ENCODE data around the gene PLEKHA6. TPM values are rescaled to one million over a fixed set of nuclear protein-coding genes. Genes with fewer than 3 reads are reported as not detected.

PLEKHA6 gene
- total RNA-seq, 2 experiments from 2014 or later = 0.23 to 0.25 TPM

- CTCF ChIA-PET = interaction anchor here (0.6 to 1.4 kb wide), 2 partner anchors 150 to 944 kb away, joined by 3 to 8 read pairs; no protein-coding TSS in a partner anchor
- POLR2A ChIA-PET = no interaction called here
Observed at GRCh38 chr1:204213668-204214662, 145.8 kb downstream of the PLEKHA6 start, which contains the start of gene GOLT1A. Gene GOLT1A, minus strand, starts transcription at chr1:204213988. Its CDS starts 82 bp downstream, at chr1:204213906.

DNA sequence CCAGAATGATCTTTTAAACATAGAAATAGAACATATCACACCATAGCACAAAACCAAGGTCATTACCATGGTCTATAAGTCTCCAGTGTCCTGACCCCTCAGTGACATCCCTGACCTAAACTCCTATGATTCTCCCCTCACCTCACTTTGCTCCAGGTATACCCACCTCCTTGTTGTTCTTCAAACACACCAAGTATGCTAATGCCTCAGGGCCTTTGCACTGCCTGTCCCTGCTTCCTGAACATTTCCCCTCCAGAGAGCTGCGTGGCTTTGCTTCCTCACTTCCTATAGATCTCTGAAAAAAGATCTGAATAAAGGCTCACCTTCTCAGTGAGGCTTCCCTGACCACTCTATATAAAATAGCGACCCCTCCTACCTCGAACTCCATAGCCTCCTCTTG, 147.0 kb downstream of the PLEKHA6 start:
- CTCF ChIA-PET = no interaction called here
- POLR2A ChIA-PET = no interaction called here

DNA sequence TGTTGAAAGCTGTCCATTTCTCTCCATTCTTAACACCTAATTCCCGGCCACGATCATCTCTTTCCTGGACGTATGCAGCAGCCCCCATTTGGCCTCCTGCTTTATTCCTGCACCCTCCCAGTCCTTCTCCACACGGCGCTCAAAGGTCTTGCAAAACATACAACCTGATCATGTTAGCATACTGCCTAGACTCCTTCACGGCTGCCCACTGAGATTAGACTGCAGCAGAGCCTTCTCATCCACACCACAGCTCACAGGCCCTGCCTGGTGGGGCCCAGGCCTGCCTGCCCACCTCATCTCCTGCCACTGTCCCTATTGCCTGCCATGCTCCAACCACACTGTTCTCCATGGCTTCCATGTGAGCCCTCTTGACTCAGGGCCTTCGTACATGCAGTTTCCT, 148.7 kb downstream of the PLEKHA6 start:
- CTCF ChIA-PET = no interaction called here
- POLR2A ChIA-PET = interaction anchor here (0.8 kb wide), 1 partner anchor 412 kb away, joined by 3 read pairs; no protein-coding TSS in a partner anchor

- ChIA-PET POLR2A (no interaction called here), CTCF (interaction anchor here (0.6 to 1.9 kb wide), 11 partner anchors 9 to 288 kb away, joined by 3 to 13 read pairs (median 5); partner anchors contain the start of gene REN)
Observed at GRCh38 chr1:204207136-204207616, 152.6 kb downstream of the PLEKHA6 start.

DNA sequence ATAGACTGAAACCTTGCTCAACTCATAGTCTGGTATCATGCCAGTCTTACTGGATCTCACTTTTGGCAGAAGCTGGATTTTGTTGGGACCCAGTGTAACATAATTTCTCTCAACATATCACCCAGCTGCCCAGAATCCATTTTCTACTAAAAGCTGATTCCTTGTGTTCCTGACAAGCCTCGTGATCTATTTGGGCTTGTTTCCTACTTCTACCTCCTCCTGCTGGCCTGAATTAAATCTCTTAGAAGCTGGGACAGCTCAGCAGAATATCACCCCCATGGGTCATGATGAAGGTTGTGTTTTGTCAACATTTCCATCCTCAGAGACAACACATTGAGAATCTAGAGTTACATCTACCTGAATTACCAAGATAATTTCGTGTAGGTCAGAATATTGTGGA, 153.6 kb downstream of the PLEKHA6 start:
- ChIA-PET POLR2A (no interaction called here), CTCF (interaction anchor here (0.6 to 1.9 kb wide), 6 partner anchors 14 to 375 kb away, joined by 3 to 13 read pairs (median 7); partner anchors contain the start of gene REN)

DNA sequence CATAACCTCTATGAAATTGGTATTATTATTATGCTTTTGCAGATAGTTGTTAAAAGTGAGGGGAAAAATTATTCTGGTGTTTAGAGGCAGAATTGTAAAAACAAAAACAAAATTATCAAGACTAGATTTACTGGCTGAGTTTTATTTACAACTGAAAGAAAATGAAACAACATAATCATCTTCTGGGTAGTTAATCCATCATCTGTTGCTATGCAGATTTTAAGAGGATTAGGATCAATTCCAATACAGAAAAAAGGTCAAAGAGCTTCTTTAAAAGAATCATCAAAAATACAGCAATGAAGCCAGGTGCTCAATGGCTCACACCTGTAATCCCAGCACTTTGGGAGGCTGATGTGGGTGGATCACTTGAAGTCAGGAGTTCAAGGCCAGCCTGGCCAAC, 154.2 kb downstream of the PLEKHA6 start:
- CTCF ChIA-PET = interaction anchor here (0.8 to 1.9 kb wide), 3 partner anchors 13 to 55 kb away, joined by 7 read pairs; no protein-coding TSS in a partner anchor

GRCh38 chr1:204204944-204205343, 154.8 kb downstream of the PLEKHA6 start:
- CTCF ChIA-PET = interaction anchor here (0.6 to 1.5 kb wide), 2 partner anchors 42 to 867 kb away, joined by 5 to 7 read pairs; no protein-coding TSS in a partner anchor
- POLR2A ChIA-PET = no interaction called here

More for the DNA sequence above, 154.2 kb downstream of the PLEKHA6 start:
- POLR2A ChIA-PET = no interaction called here

DNA sequence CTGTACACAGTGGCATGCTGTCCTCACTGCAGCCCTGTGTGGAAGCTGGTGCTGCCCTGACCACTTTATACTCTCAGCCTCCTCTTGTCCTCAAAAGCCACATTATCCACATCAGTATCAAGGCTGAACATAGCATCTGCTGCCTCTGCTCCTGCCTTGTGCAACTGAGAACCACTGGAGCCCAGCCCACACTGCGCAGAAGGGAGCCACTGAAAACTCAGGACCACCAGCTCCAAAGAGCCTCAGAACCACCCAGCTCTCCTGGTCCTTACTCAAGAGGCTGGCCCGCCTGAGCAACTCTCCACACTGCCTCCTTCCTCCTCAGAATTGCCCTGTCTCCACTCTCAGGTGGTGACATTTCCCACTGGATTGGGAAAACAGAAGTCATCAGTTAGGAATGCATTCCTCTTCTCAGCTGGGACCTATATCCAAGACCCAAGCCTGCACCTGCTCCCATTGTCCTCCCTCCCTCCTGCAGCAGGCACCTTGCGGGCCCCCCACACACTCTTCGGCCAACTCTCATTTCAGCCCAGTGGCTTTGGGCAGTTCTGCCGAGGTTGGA, 156.4 kb downstream of the PLEKHA6 start:
- POLR2A ChIA-PET = no interaction called here

DNA sequence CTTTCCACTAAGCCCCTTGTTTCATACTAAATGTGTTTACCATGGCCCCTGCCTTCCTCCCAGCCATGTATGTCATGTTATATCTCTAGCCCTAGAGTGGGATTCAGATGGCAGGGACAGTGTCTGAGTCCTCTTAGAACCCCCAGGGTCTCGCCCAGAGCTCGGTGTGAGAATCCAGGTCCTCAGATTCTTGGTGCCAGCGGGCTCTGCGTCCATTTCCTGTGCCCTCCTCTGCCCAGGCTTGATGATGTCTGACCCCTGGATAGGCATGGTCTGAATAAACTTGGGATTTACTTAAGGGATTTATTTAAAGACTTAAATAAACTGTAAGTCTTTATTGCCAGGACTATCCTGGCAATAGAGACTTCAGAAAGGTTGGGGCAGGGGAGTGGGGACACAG, 157.2 kb downstream of the PLEKHA6 start:
- ChIA-PET CTCF (no interaction called here), POLR2A (no interaction called here)

More for the DNA sequence above, 156.4 kb downstream of the PLEKHA6 start:
- CTCF ChIA-PET = interaction anchor here (0.7 kb wide), 1 partner anchor 27 kb away, joined by 4 read pairs; no protein-coding TSS in a partner anchor

GRCh38 chr1:204201348-204202040, 158.2 kb downstream of the PLEKHA6 start:
- CTCF ChIA-PET = no interaction called here
- POLR2A ChIA-PET = no interaction called here

GRCh38 chr1:204199579-204199978, 160.2 kb downstream of the PLEKHA6 start:
- POLR2A ChIA-PET = no interaction called here

DNA sequence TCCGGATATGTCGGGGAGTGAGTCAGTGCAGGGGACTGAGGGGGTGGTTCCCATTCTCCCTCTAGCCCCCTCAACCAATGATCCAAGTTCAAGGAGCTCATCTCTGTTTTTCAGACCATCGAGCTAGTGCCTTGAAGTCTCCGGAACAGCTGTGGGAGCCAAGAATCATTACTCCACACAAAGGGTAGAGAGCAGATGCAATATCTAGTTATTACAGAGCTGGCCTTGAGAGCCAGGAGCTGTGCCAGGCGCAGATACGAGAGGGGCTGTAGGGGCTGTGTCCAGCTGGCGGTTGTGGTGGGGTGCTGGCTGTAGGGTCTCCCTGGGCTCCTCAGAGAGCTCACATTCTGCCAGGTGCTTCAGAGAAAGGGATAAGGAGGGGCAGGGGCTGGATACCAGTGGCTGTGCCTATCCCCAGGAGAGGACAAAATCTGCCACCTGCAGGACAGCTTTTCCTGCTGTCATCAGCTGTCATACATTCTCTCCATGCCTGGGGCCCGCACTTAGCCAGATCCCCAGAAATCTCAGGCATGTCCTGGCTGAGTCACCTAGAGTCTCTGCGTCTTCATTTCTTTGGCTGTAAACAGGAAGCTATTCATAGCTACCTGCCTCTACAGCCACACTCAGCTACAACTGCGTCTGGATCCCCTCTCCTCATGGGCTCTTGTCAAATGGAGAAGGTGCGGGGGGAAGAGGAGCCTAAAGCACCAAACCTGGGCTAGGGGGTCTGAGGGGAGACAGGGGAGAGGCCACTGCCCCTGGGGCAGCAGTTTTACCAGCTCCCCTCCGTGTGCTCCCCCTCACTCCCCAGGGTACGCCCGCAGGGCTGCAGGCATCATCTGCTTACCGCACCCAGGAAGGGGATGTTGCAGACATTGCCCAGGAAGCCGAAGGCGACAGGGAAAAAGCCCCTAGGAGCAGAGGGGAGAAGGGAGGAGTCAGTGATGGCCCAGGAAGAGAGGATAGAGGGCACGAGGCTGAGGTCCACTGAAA, 161.1 kb downstream of the PLEKHA6 start:
- CTCF ChIA-PET = interaction anchor here (1.2 to 1.5 kb wide), 2 partner anchors 8 to 165 kb away, joined by 4 to 5 read pairs; no protein-coding TSS in a partner anchor
- POLR2A ChIA-PET = no interaction called here

More at GRCh38 chr1:204199579-204199978, 160.2 kb downstream of the PLEKHA6 start:
- CTCF ChIA-PET = interaction anchor here (1.5 kb wide), 1 partner anchor 164 kb away, joined by 4 read pairs; no protein-coding TSS in a partner anchor

DNA sequence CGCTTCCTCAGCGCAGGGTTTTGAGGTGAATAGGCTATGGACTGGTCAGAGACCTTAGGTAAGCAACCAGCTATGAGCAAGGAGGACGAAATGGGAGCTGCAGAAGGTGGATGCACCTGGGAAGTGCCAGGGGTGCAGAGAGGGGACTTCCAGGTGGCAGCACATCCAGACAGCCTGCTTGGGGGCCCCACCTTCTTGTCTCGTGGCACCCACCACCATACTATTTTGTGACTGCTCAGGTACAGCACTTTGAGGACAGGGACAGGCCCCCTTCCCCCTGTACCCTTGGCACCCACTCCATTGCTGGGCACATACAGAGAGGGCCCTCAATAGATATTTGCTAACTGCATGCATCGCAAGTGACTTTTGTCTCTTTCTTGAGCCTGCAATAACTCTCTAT, 162.7 kb downstream of the PLEKHA6 start:
- CTCF ChIA-PET = no interaction called here
- POLR2A ChIA-PET = no interaction called here

DNA sequence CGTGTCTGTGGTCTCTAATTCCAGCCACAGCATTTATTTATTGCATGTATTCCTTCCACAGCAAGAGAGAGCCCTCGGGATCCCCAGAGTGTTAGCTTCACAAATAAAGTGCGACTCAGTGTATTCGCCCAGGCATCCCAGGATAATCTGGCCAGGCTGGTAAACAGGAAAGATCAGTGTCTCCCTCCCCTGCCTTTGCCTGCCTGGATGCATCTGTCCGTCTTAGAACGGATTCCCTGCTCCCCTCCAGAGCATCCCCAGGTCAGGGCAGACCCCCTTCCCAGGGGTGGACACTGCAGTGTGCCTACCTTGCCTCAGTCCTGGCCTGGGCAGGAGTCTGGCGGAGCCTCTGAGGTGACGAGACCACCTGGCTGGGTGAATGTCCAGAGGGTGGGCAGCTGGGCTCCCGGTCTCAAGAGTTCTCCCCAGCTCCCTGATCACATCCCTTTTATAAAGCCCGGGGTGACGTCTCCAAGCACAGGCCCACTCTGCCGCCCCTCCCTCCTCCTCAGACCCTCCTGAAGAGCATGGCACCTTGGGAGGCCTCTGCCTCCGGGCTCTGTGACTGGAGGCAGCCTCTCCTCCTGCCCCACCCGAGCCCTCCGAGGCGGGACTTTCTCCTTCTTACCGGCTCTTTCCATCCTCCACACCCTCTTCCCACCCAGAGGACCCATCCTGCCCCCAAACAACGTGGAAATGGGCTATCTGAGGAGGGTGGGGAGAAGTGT, 163.5 kb downstream of the PLEKHA6 start, which contains the start of gene KISS1:
TSS of gene KISS1 (minus strand) at position 424 of the 728 bp plus-strand sequence. CDS start 3,615 bp downstream, outside the sequence.
- POLR2A ChIA-PET = no interaction called here
- CTCF ChIA-PET = no interaction called here

- CTCF ChIA-PET = no interaction called here
- POLR2A ChIA-PET = no interaction called here
Observed at GRCh38 chr1:204194771-204195170, 165.0 kb downstream of the PLEKHA6 start.

GRCh38 chr1:204194080-204194479, 165.6 kb downstream of the PLEKHA6 start:
- CTCF ChIA-PET = no interaction called here
- POLR2A ChIA-PET = no interaction called here

DNA sequence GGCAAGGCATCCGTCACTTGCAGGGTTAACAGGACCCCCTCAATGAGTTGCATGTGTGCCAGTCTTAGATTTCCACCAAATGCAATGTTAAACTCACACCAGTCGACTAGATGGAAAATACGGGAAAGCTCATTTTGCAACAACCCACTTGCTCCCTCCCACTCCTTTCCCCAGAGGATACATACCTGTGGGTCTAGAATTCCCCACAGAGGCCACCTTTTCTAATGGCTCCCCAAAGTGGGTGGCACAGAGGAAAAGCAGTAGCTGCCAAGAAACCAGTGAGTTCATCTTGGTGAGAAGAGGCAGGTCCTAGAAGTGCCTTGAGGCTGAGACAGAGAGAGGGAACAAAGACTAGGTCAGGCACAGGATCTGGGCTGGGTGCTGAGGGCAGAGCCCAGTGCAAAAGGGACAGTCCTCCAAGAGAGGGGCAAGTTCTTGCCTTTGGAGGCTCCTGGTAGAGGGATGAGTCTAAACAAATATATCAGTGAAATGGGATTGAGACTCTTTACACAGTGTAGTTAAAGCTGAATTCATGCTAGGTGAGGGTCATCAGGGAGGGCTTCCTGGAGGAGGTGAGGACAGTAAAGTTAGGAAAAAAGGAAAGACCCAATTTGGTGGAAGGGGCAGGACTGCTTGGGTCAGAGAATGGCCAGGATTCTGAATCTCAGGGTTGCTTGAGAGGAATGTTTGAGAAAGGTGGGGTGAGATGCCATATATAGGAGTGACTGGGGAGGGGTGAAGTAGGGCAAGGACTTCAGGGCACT, 167.0 kb downstream of the PLEKHA6 start:
- ChIA-PET CTCF (interaction anchor here (0.6 to 1.4 kb wide), 3 partner anchors 14 to 250 kb away, joined by 3 to 7 read pairs (median 3); no protein-coding TSS in a partner anchor), POLR2A (no interaction called here)

Measured in activated CD8-positive, alpha-beta memory T cell treated with anti-CD3 and anti-CD28 coated beads for 36 hours (primary cell).